GM12878 (cell line): ENCODE data around the gene GSE1. TPM values are rescaled to one million over a fixed set of nuclear protein-coding genes. Genes with fewer than 3 reads are reported as not detected.
A peak's percentile ranks its signal among the peaks of the same experiment; 100 is the strongest.

ENCODE experiments used
- ASH2L ChIP-seq: fragments of 300-600, 200-600 bp; sonication (generic); IDR thresholded peaks from 2 replicates; pipeline ENCODE4 v1.6.1; 2017; ENCODE audit warnings: low read depth, mild to moderate bottlenecking, borderline replicate concordance
- BCL11A ChIP-seq: IDR thresholded peaks from 2 replicates; pipeline ENCODE4 v1.6.1; 2011; ENCODE audit warnings: low read depth, low read length
- BCL3 ChIP-seq: IDR thresholded peaks from 2 replicates; pipeline ENCODE4 v1.6.1; 2011; ENCODE audit warnings: borderline replicate concordance, low read depth, mild to moderate bottlenecking, moderate library complexity, low read length; ENCODE audit not compliant: insufficient read depth, poor library complexity, severe bottlenecking
- CEBPZ ChIP-seq: fragments of 150-350 bp; IDR thresholded peaks from 2 replicates; pipeline ENCODE4 v1.6.1; 2016; ENCODE audit warnings: low read depth, low read length
- E2F8 ChIP-seq: fragments of 450-650 bp; IDR thresholded peaks from 2 replicates; pipeline ENCODE4 v1.6.1; 2018; ENCODE audit warnings: mild to moderate bottlenecking, low read depth, moderate library complexity; ENCODE audit not compliant: partially characterized antibody
- EZH2 ChIP-seq: IDR thresholded peaks from 2 replicates; pipeline ENCODE4 v1.6.1; 2012; ENCODE audit warnings: low read depth, mild to moderate bottlenecking, control low read depth, inconsistent platforms, low read length, borderline replicate concordance; ENCODE audit not compliant: control insufficient read depth
- FOS ChIP-seq: IDR thresholded peaks from 3 replicates; pipeline ENCODE4 v1.6.1; 2011; ENCODE audit warnings: borderline replicate concordance; ENCODE audit not compliant: insufficient read length; ENCODE audit errors: extremely low read depth
- FOXM1 ChIP-seq: IDR thresholded peaks from 2 replicates; pipeline ENCODE4 v1.6.1; 2012; ENCODE audit warnings: low read depth, mild to moderate bottlenecking, inconsistent platforms, low read length, moderate library complexity
- GABPA ChIP-seq: IDR thresholded peaks from 2 replicates; pipeline ENCODE4 v1.6.1; 2014; ENCODE audit warnings: antibody characterized with exemption, low read depth, mild to moderate bottlenecking, inconsistent platforms
- HCFC1 ChIP-seq: fragments of 150-350 bp; IDR thresholded peaks from 2 replicates; pipeline ENCODE4 v1.6.1; 2014; ENCODE audit warnings: low read length
- HDAC2 ChIP-seq: fragments of 200-600 bp; sonication (generic); IDR thresholded peaks from 2 replicates; pipeline ENCODE4 v1.6.1; 2017
- IKZF1 ChIP-seq: fragments of 450-650 bp; conservative IDR thresholded peaks from 2 replicates; pipeline ENCODE4 v1.6.1; 2017; ENCODE audit warnings: antibody characterized with exemption, mild to moderate bottlenecking
- JUNB ChIP-seq: IDR thresholded peaks from 2 replicates; pipeline ENCODE4 v1.6.1; 2016; ENCODE audit warnings: antibody characterized with exemption, mild to moderate bottlenecking
- JUND ChIP-seq: IDR thresholded peaks from 2 replicates; pipeline ENCODE4 v1.6.1; 2012; ENCODE audit warnings: low read depth, mild to moderate bottlenecking, low read length, improper control_type of control experiment, moderate library complexity
- LARP7 ChIP-seq: fragments of 450-650 bp; IDR thresholded peaks from 2 replicates; pipeline ENCODE4 v1.6.1; 2017; ENCODE audit warnings: mild to moderate bottlenecking
- PML ChIP-seq: IDR thresholded peaks from 2 replicates; pipeline ENCODE4 v1.6.1; 2012; ENCODE audit warnings: low read length, inconsistent platforms
- RB1 ChIP-seq: fragments of 450-650 bp; formaldehyde crosslinking; IDR thresholded peaks from 2 replicates; pipeline ENCODE4 v1.6.1; 2017; ENCODE audit warnings: mild to moderate bottlenecking, borderline replicate concordance
- RELA ChIP-seq: fragments of 450-650 bp; IDR thresholded peaks from 2 replicates; pipeline ENCODE4 v1.8.0; 2014; ENCODE audit warnings: borderline replicate concordance; ENCODE audit not compliant: partially characterized antibody
- RUNX3 ChIP-seq: IDR thresholded peaks from 2 replicates; pipeline ENCODE4 v1.6.1; 2012; ENCODE audit warnings: low read length, inconsistent platforms
- SIN3A ChIP-seq: IDR thresholded peaks from 2 replicates; pipeline ENCODE4 v1.6.1; 2012; ENCODE audit warnings: low read depth, low read length, improper control_type of control experiment
- STAT1 ChIP-seq: fragments of 450-650 bp; conservative IDR thresholded peaks from 2 replicates; pipeline ENCODE4 v1.6.1; 2014; ENCODE audit warnings: antibody characterized with exemption, mild to moderate bottlenecking
- STAT3 ChIP-seq: IDR thresholded peaks from 2 replicates; pipeline ENCODE4 v1.6.1; 2011; ENCODE audit warnings: low read depth, low read length, improper control_type of control experiment
- TBL1XR1 ChIP-seq: IDR thresholded peaks from 2 replicates; pipeline ENCODE4 v1.6.1; 2012; ENCODE audit warnings: low read depth, low read length, improper control_type of control experiment
- YY1 ChIP-seq: IDR thresholded peaks from 2 replicates; pipeline ENCODE4 v1.6.1; 2011; ENCODE audit warnings: low read depth, mild to moderate bottlenecking, low read length
- ZNF274 ChIP-seq: IDR thresholded peaks from one replicate; pipeline ENCODE4 v1.8.0; 2011; ENCODE audit not compliant: insufficient read length, insufficient read depth
- ZSCAN29 ChIP-seq: fragments of 450-650 bp; IDR thresholded peaks from 2 replicates; pipeline ENCODE4 v1.6.1; 2017; ENCODE audit warnings: mild to moderate bottlenecking, moderate library complexity
- polyA plus RNA-seq, 11 experiments: library from polyadenylated mRNA; depleted of rRNA in 4 of 11; unstranded in 6 of 11; stranded (reverse) in 5 of 11; fragments of >200 nt; fragmentation: Nextera tagmentation in 4 of 11; fragmentation: Illumina TruSeq in 1 of 11; extraction: Ambion mirVana in 4 of 11; extraction: Trizol in 1 of 11; gene quantifications; 1 replicate in 1 of 11; 2 replicates in 10 of 11; pipeline versions ENCODE4 v1.2.1 to v1.2.3, GENCODE V29; 2011 to 2016; ENCODE audit warnings: inconsistent platforms in 2 of 11, missing spikeins in 2 of 11, low read depth in 1 of 11
- total RNA-seq, 4 experiments: library from RNA; depleted of rRNA in 3 of 4; stranded (reverse); fragments of >200 nt in 3 of 4; fragmentation: Illumina TruSeq in 1 of 4; extraction: Trizol in 1 of 4; gene quantifications; 2 replicates each; pipeline versions ENCODE4 v1.2.1 to v1.2.3, GENCODE V29; 2013 to 2021

The GSE1 gene
- total and polyA plus RNA-seq, 10 of the 15 experiments (the other 5 are each of a cell fraction or from before 2014, with no cell fraction given), result 4.6 to 58.7 (median 18.2) TPM

GRCh38 chr16:85688586-85689284 is 75.6 kb downstream of the GSE1 start, which contains the start of gene GINS2 (continued):
- TF ChIP-seq ASH2L, result no peak
- TF ChIP-seq STAT1, result no peak
- TF ChIP-seq JUNB, result no peak
- no peak for TF ChIP-seq RUNX3
- peak; percentile 24; the same call in 1 of the 2 replicates for TF ChIP-seq YY1
- TF ChIP-seq JUND, result no peak
- TF ChIP-seq LARP7, result peak; percentile 80
- no peak for TF ChIP-seq STAT3
- TF ChIP-seq E2F8, result peak; percentile 95
- peak; percentile 28; the same call in 1 of the 2 replicates for TF ChIP-seq CEBPZ
- TF ChIP-seq HCFC1, result no peak
- TF ChIP-seq ZNF274, result no peak
- TF ChIP-seq RB1, result peak; percentile 100
- TF ChIP-seq BCL11A, result no peak
- peak; percentile 50 for TF ChIP-seq FOS
- TF ChIP-seq EZH2, result no peak
- TF ChIP-seq SIN3A, result peak; percentile 69; the same call in 1 of the 2 replicates
- TF ChIP-seq RELA, result no peak
- TF ChIP-seq IKZF1, result peak; percentile 41; the same call in 1 of the 2 replicates
- no peak for TF ChIP-seq HDAC2
- TF ChIP-seq TBL1XR1, result no peak
- TF ChIP-seq ZSCAN29, result no peak
- peak; percentile 75 for TF ChIP-seq GABPA
- TF ChIP-seq FOXM1, result no peak
- no peak for TF ChIP-seq PML
- TF ChIP-seq BCL3, result no peak
